ENCODE measurements around the gene CXCL9.

- TF ChIP-seq, protein P1, sequence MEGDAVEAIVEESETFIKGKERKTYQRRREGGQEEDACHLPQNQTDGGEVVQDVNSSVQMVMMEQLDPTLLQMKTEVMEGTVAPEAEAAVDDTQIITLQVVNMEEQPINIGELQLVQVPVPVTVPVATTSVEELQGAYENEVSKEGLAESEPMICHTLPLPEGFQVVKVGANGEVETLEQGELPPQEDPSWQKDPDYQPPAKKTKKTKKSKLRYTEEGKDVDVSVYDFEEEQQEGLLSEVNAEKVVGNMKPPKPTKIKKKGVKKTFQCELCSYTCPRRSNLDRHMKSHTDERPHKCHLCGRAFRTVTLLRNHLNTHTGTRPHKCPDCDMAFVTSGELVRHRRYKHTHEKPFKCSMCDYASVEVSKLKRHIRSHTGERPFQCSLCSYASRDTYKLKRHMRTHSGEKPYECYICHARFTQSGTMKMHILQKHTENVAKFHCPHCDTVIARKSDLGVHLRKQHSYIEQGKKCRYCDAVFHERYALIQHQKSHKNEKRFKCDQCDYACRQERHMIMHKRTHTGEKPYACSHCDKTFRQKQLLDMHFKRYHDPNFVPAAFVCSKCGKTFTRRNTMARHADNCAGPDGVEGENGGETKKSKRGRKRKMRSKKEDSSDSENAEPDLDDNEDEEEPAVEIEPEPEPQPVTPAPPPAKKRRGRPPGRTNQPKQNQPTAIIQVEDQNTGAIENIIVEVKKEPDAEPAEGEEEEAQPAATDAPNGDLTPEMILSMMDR (IDR thresholded peaks at IDR 0.05 in 8 of 11, conservative IDR thresholded peaks at IDR 0.05 in 3 of 11): no peak
- no peak for TF ChIP-seq POLR2A (IDR thresholded peaks at IDR 0.05)
Measured at GRCh38 chr4:75989846-75990528, 17.3 kb downstream of the CXCL9 start.
